ENCODE results near the gene PPP1R17.

The PPP1R17 gene

DNA sequence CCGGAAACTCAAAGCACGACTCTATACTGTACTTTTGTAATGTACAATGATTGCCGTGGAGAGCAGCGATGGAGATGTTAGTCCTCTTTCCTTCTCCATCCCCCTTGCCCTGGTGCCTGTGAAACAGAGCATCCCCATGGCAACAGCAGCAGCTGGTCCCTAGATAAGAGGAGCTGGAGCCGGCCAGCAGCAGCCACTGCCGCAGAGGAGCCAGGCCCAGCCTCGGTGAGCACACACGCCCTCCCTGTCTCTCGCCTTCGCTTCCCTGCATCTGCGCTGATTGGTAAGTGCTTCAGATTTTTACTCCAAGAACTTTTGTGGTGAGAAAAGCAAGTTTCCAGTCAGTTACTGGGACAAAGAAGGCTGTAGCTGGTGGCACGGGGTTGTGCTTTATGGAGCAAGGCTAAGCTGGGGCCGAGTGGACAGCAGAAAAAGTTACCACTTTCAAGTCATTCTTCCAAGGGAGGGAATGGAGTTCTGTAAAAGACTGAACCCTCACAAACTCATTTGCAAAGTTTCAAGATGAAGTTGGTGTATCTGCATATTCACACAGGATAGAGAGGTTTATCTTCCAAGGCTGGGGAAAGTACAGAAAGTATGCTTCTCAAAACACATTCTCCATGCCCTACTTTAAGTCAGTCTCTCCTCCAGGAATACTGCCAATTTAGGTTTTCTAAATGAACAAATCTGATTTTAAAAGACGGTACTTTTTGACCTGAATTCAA is at the start of gene PPP1R17:
PPP1R17 (plus strand) TSS at position 192 of the 725 bp plus-strand sequence. CDS start 5,227 bp downstream, outside the sequence.
- no peak for DNase-seq (ENCODE audit: low spot score)

GRCh38 chr7:31640381-31640780 is 46.6 kb upstream of the PPP1R17 start:
- DNase-seq (ENCODE audit: low spot score): no peak

DNA sequence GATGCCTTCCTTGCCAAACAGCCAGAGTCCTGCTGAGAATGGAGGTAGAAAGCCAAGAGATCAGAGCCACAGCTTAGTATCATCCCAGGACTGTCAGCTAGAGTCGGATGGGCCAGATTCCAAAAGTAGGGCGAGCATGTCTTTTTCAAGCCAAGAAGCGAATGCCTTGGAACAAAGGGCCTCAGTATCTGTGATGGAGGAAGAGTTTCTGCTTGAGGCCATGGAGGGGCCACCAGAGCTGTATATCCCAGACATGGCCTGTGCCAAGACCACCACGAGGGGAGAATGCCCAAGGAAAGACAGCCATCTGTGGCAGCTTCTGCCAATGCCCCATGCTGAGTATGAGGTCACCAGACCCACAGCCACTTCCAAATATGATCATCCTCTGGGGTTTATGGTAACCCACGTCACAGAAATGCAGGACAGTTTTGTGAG is 44.3 kb upstream of the PPP1R17 start:
- no peak for DNase-seq (ENCODE audit: low spot score)

DNA sequence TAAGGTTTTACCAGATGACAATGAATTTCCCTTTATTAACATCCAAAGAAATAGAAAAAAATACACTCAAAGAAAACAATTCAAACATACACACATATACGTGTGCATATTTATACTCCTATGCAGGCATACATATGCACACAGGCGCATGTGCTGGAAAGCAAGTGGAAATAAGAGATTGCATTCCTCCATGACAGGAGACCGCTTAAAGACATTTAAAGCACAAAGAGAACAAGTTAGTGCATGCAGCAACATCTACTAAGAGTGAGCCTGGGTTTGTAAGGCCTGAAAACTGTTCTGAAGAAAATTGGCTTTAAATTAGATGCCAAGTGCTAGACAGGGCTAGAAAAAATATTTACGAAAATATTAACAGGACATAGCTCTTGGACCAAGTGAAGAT is 40.1 kb upstream of the PPP1R17 start:
- DNase-seq (ENCODE audit: low spot score): no peak

DNA sequence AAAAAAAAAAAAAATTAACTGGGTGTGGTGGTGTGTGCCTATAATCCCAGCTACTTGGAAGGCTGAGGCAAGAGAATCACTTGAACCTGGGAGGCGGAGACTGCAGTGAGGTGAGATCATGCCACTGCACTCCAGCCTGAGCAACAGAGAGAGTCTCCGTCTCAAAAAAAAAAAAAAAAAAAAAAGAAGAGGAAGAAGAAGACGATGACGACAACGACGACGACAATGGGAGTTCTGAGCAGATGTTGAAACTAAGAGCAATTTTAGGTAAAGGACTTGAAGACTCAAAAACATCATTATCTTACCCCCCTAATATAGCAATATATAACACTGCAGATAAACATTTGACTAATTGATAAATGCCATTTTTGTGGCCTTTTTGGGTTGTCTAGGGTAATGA is 39.5 kb upstream of the PPP1R17 start:
- no peak for DNase-seq (ENCODE audit: low spot score)

- no peak for DNase-seq (ENCODE audit: low spot score)
Observed at GRCh38 chr7:31648288-31648687, 38.7 kb upstream of the PPP1R17 start.

DNA sequence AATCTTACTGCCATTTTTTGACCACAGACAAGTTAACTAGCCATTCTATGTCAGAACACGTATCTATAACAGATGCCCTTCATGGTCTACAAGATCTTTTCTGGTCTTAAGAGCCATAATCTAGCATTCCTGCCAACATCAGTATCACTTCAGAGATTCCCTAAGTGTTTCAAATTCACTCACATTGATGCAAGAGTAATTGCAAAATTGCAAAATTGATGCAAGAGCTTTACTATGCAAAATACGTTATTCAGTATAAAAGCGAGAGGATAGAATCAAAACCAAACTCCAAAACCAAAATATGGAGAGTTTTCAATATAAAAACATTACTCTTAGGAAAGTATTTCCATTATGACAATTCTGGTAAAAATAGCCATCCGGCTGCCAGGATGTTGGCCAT is 38.1 kb upstream of the PPP1R17 start:
- no peak for DNase-seq (ENCODE audit: low spot score)

GRCh38 chr7:31651234-31652062 is 35.6 kb upstream of the PPP1R17 start:
- DNase-seq (ENCODE audit: low spot score): no peak

- no peak for DNase-seq (ENCODE audit: low spot score)
Observed at GRCh38 chr7:31652063-31652326, 35.0 kb upstream of the PPP1R17 start.

GRCh38 chr7:31663072-31663471 is 23.9 kb upstream of the PPP1R17 start:
- DNase-seq (ENCODE audit: low spot score): no peak

DNA sequence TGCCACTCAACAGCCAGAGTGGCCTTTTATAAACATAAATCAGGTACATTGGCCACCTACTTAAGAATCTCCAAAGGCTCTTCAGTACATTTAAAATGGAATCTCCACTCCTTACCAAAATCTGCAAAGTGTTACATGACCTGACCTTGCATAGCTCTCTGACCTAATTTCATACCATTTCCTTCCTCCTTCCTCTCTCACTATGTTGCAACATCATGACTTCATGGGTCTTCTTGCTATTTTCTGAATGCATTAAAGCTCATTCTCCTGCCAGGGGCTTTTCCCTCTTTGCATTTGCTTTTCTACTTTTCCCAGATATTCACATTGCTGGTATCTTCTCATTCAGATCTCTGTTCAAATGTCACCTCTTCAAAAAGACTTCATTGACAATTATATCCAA is 22.1 kb upstream of the PPP1R17 start:
- DNase-seq (ENCODE audit: low spot score): no peak

- DNase-seq (ENCODE audit: low spot score): no peak
Observed at GRCh38 chr7:31665546-31665945, 21.5 kb upstream of the PPP1R17 start.

GRCh38 chr7:31669461-31669860 is 17.6 kb upstream of the PPP1R17 start:
- no peak for DNase-seq (ENCODE audit: low spot score)

- no peak for DNase-seq (ENCODE audit: low spot score)
Observed at GRCh38 chr7:31679574-31680305, 7.3 kb upstream of the PPP1R17 start.

- DNase-seq (ENCODE audit: low spot score): no peak
Observed at GRCh38 chr7:31683445-31684225, 3.4 kb upstream of the PPP1R17 start.

DNA sequence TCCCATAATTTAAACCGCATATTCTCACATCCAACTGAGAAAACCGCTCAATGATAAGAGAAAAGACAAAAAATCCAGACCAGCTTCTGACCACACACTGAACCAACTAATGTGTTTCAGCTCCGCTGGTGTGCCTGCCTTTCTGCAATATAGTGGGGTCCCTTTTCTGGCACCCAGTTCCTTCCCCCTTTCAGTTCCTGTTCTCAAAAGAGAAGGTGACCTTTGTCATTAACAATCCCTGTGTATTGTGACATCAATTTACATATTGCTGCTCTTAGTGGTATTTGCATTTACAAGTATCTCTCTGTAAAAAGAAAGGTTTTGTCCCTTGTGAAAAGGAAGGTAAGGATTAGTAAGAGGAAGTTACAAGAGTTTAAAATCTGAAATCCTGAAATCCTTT is 1.4 kb downstream of the PPP1R17 start:
- no peak for DNase-seq (ENCODE audit: low spot score)

- no peak for DNase-seq (ENCODE audit: low spot score)
Observed at GRCh38 chr7:31688996-31689395, 2.0 kb downstream of the PPP1R17 start.

DNA sequence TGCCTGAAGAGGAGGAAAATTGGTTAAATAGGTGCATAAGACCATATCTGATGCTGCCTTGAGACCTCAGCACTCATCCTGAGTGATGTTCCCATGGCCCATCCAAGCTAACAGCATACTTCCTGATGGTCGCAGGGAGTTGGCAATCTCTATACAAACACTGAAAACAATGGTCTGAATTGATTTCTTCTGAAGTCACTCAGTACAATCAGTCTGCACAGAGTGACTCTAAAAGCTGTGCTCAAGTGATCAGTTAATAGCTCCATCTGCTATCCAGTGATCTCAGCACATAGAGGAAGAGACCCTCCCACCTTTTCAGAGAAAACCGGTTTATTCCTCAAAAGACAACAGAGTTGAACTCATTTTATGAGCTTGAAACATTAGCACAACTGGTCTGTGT is 3.9 kb downstream of the PPP1R17 start:
- no peak for DNase-seq (ENCODE audit: low spot score)

- DNase-seq (ENCODE audit: low spot score): no peak
Observed at GRCh38 chr7:31692451-31692850, 5.4 kb downstream of the PPP1R17 start.

DNA sequence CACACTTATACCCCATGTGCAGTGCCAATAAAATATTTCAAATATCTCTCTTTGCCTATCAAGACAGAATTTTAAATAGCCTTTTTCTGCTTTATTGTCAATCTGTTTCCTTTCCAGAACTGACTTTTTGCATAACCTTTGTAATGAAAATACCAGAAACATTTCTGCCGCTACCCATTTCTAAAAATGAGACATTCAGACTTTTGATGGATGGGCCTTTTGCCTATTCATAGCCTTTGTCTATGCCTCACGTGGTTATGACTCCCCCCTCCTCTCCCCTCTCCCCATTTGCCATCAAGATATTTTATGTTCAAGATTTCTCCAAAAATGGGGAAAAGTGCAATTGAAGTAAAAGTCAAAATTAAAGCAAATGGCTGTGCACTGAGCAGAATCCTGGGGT is 5.9 kb downstream of the PPP1R17 start:
- DNase-seq (ENCODE audit: low spot score): no peak

- DNase-seq (ENCODE audit: low spot score): no peak
Observed at GRCh38 chr7:31695859-31696614, 9.0 kb downstream of the PPP1R17 start.

Data from hematopoietic multipotent progenitor cell treated with erythropoietin and hydrocortisone succinate and interleukin-3 and kit ligand, for 17 days (in vitro differentiated cells).